Left renal pelvis (tissue), 4 donors: ENCODE measurements around the gene TIGAR. TPM values are rescaled to one million over a fixed set of nuclear protein-coding genes. Genes with fewer than 3 reads are reported as not detected.

Experiments
- DNase-seq, 4 donors: peaks; one replicate each; pipeline ENCODE4 v3.0.0-alpha.2; 2013; ENCODE audit warnings: low read depth in 4 of 4, low spot score in 3 of 4
- polyA plus RNA-seq, 4 donors: library from polyadenylated mRNA; unstranded; fragments of 120-200 nt; gene quantifications; one replicate each; pipeline ENCODE4 v1.2.1, GENCODE V29; 2013; ENCODE audit not compliant: insufficient read length in 4 of 4

The TIGAR gene
- polyA plus RNA-seq, 4 donors: 5.0 to 10.0 (median 8.4) TPM

DNA sequence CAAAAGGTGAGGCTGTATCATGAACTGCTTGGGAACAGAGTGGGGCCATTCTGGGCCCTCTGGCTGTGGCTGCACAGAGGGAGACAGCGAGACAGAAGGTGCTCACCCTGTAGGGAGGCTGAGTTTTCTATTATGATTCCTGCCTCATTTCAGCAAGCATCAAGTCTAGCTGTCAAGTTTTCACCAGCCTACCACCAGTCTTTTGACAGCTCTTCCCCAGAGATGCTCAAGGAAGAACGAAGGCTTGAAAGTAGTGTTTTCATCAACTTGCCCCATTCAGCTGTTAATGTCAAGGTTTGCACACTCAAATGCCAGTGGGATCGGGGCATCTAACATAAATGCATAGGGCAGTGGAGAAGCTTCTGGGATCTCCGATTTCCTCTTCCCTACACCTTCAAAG is 48.5 kb downstream of the TIGAR start:
- no peak for DNase-seq

DNA sequence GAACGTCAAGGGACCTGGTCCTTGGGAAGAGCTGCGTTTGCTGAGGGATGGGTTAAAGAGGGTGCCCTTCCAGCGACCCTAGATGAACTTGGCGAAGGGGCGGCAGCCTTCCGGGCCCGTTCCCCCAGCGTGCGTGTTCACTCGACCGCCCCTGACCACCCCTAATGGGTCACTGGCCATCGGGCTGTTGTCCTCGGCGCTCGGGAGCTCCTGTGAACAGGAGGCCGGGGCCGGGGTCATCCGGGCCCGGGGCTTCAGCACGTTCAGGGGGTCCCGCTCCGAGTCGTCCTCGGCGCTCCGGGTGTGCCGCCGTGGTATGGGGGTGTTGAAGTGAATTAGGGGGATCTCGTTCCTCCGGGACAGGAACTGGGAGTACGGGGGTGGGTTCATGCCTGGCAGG is 49.3 kb downstream of the TIGAR start:
- DNase-seq: no peak

DNA sequence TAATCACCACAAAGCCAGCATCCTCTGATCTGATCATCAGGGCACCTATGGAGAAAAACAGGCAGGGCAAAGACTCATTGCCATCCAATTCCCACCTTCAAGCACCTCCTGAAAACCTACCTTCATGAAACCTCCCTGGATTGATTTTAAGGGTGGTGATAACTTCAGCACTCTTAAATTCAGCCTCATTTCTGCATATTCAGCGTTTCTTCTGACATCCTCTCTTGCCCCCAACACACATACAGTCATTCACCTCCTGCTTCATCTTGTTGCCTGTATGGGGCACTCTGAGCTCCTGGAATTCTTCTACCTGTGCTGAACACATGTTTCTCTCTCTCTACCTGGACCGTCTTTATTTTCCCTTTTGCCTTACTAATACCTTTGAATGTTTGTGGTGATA is 51.6 kb downstream of the TIGAR start:
- DNase-seq: no peak

DNA sequence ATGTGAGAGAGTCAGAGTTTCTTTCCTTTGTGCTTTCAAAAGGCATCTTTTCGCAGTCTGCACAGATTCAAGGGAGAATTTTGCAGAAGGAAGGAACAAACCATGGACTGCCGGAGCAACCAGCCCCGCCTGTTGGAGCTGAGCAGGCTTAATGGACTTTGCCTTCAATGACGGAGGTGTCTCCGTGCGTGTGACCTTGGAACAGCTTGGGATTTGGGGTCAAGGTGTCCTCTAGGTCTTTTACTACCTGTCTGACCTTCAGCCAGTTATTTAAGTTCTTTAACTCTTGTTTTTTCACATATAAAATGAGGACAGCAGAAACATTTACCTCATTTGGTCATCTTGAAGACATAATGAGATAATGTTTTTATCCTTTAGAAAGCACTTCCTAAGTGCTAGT is 54.4 kb downstream of the TIGAR start:
- DNase-seq: no peak

DNA sequence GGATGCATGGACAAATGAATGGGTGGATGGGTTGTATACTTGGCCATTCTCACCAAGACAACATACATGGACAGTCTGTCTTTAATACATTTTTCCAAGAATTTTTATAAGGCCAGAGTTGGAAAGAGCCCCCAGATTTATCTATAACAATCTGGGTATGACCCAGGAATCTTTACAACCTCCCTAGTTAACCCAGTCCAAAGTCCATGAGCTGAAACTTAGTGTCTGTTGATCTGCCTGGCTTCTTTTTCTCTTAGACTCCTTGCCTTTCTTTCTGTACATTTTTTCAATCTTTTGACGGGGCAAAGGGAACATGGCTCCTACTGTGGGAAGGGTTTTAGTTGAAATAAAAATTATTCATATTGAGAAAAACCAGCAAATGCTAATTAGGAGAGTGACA is 57.8 kb downstream of the TIGAR start:
- DNase-seq: no peak

DNA sequence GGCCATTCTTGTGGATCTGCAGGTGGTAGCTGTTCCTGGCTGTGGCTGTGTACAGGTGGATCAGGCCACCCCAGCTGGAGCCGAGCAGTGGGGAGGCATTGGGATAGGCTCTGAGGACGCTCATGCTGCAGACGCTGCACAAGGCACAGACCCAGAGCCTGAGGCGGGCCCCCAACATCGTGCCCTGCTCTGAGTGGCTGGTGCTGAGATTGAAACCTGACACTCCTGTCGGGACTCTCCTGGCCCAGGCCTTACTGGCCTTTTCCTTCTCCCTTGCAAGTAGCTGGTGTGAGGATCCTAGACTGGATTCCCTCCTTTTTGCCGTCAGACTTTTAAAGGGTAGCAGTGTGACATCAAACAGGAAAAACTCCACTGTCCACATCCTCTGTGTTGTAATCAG is 58.4 kb downstream of the TIGAR start, which contains the start of gene FGF23:
Gene FGF23, minus strand, starts transcription at position 308 of the 400 bp plus-strand sequence. Its CDS starts 130 bp downstream, at position 178.
- DNase-seq: peak in 3 of 4 donors; percentile 24 to 32 (median 32)

DNA sequence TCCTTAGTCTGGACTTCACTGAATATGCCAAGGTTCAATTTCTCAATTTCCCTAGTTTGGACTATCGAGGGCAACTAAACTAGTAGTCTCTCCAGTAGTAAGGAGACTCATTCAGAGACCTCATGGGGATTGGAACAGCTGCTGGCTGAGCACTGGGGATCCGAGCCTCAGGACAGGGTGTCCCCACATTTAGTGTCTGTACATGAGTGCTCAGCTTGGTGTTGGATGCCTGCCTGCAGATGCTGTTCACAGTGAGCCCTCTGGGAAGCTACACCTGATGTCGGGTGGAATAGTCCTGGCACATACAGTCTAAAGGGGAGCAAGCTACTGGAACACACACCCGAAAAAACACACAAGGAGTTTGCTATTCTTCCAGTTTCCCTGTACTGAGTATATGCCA is 59.3 kb downstream of the TIGAR start:
- no peak for DNase-seq

DNA sequence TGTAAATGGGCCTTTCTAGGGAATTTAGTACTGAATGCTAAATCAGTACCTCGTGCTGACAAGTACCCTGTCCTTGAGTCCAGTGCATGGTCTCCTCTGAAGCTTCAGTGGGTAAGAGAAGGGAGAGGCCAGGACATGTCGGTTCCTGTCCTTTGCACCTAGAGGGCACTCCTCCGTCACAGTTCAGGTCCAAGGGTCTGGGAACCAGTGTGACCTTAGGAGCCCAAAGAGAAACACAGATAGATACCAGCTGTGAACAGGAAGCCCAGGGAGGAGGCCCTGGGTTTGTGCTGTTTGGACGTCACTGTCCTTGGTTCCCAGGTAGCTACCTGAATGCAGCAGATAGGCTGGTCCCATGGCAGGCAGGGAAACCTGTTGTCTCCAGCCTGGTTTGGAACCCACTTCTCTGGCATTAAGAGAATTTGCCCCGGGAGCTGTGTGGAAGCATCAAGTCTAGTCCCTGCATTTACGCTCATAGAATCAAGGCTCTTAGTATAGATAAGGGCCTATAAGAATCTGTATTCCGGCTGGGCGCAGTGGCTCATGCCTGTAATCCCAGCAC is 62.4 kb downstream of the TIGAR start:
- no peak for DNase-seq

DNA sequence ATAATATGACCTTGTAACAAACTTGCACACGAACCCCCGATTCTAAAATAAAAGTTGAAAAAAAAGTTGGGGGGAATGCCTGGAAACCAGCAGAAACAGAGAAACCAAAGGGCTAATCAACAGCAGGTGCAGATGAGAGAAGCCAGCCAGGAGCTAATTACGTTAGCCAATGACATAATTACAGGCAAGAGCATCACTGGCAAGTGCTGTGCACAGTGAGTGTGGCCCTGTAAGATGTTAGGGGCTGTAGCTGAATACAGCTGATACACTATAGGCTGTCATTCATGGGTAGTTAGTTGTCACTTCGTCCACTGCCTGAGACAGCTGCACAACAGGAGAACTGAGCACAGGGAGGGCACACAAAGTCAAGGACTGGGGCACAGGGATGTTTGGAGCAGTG is 65.8 kb downstream of the TIGAR start:
- no peak for DNase-seq

DNA sequence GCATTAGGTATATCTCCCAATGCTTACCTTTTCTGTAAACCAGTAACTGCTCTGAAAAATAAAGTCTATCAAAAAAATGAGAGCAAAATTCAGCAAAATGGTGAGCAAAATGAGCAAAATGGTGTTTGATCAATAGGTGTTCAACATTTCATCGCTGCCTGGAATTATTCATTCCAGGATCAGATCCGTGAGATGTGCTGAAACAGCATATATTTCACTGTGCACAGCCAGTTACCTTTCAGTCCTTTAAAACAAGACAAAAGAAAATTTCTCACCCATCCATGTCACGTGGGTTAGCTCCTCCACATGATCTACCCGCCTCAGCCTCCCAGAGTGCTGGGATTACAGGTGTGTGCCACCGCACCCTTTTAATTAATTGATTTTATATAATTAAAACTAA is 66.6 kb downstream of the TIGAR start:
- no peak for DNase-seq

DNA sequence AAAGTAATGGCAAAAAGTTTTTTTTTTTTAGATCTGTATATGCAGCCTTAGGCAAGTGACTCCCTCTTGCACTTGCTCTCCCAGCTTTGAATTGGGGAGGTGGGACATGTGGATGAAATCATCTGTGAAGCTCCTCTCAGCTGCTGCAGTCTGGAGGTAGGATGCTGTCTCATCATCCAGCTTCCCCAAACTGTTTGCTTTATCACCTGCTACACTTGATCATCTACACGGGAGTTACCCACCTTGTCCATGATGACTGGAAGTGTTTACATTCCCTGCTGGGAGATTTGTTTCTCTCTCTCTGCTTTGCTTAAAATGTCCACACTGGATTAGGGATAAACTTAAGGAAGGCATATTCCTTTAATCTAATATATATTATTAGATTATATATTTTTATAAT is 67.0 kb downstream of the TIGAR start:
- no peak for DNase-seq

DNA sequence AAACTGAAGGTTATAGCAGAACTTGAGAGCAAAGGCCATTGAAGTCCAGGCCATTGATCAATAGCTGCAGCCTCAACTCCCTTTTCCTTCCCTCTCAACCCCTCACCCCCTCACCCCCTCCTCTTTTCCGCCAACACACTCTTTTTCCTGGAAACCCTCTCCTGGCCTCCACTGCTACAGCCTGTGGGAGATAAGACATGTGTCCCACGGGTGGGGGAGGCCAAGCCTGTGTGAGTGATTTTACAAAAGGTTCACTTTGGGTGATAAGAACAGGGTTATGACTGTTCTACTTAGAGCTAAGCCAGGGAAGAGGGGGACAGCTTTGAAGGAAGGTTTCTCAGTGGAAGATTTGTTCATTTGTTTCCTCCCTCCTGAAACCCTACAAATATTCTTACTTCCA is 67.6 kb downstream of the TIGAR start:
- no peak for DNase-seq

DNA sequence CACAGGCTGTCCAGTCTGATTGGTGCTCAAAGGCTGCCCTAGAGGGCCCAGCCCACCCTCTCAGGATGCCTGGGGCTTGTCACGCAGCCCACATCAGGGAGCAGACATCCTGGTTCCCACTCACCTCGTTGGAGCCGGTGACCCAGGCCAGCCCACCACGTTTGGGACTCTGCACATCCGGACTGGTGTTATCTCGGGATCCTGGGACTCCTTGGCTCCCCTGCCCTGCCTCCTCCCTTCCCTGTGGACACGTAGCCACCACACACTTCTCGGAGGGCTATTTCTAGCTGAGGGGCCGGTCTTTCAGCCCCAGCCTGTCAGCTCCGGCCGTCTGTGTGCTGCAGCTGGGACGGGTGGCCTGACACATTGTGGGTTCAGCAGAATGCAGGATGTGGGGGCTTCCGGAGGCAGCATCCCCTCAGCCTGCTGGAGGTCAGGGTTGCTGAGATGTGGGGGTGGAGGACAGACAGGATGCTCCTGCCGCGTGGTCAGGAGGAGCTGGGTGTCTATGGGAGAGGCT is 71.3 kb downstream of the TIGAR start:
- no peak for DNase-seq

DNA sequence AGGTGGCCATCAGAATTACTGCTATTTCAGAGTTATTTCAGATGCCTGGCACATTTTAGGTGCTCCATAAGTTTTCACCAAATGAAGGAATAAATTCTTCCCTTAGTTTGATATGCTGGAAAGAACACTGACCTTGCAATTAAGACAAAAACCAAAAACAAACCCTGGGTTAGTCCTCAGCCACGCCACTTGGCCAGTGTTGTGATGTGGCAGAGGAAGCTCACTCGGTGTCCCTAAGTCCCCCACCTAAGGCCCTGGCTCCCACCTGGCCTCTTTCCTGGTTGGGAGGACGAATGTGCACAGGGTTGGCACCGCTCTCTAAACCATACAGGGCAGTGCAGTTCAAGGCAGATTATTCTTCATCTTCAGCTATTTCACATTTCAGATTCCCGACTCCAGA is 72.2 kb downstream of the TIGAR start:
- no peak for DNase-seq

DNA sequence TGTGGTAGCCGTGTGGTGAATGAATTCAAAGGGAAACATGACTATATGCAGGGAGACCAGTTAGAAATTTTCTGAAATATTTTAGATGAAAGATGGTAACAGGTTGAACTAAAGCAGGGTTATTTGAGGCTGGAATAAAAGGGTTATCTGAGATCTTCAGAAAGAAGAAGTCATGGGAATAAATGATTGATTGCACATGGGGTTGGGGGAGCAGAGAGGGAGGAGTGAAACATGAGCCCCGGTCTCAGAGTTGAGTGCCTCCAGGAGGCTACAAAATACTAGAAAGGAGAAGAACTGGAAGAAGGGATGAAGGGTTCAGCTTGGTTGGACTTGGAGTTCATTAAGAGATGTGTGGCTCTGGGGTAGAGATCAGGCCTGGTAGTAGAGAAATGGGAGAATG is 74.8 kb downstream of the TIGAR start:
- DNase-seq: no peak

DNA sequence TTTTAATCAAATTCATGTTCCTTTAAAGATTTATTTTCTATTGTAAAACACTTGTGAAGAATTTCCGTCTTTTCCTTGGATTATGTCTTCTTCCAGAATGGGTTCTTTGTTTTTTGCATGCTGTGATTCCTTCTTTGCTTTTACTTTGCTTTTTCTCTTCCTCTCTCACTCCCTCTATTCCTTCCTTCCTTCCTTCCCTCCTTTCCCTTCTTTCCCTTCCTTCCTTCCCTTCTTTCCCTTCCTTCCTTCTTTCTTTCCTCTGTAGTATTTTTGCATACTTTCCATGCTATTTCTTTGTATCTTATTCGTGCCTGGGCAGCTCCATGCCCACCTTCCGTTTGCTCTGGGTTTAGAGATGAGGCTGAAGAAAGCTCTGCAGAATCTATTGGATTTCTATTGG is 80.1 kb downstream of the TIGAR start:
- no peak for DNase-seq

DNA sequence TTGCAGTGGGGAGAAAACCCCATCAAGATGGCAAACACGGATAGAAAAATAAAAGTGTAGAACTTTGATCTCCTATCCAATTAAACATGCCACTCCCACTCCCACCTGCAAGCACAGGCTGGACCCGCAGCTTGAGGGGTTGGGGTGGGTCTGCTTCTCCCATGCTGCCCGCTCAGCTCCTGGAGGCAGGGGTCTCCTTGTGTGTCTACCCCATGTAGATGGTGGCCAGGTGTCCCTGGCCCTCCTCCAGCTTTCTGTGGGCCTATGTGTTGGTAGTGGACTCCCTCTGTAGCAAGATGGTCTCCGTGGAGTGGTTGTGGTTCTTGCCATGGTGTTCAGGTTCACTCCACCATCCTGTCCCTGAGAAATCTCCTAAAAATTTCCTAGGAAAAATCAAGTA is 82.0 kb downstream of the TIGAR start:
- no peak for DNase-seq

Other genes with a start within 250 kb of the TIGAR start
- 10 to 100 TPM; 60.2 to 78.0 (median 66.0) TPM for gene CCND2, start 47.5 kb upstream of the TIGAR start, polyA plus RNA-seq
- gene FGF23, start 58.5 kb downstream of the TIGAR start, polyA plus RNA-seq: under 1 TPM in 2 of 4 donors, not detected in 2; 0.05 to 0.06 TPM
- not detected for gene FGF6, start 124.6 kb downstream of the TIGAR start, polyA plus RNA-seq
- 10 to 100 TPM; 19.5 to 33.9 (median 27.7) TPM for gene RAD51AP1, start 217.7 kb downstream of the TIGAR start, polyA plus RNA-seq
- gene DYRK4, start 241.0 kb downstream of the TIGAR start, polyA plus RNA-seq: 10 to 100 TPM; 37.4 to 59.5 (median 52.4) TPM